Measurements from ENCODE around the gene CDH24.

Gene CDH24

GRCh38 chr14:23090254-23090636, 32.9 kb upstream of the CDH24 start:
- no peak for DNase-seq

GRCh38 chr14:23089498-23090253, 32.4 kb upstream of the CDH24 start:
- no peak for DNase-seq

GRCh38 chr14:23086565-23086964, 29.2 kb upstream of the CDH24 start:
- no peak for DNase-seq

- DNase-seq: no peak
These were observed 28.1 kb upstream of the CDH24 start for GRCh38 chr14:23085458-23085857.

GRCh38 chr14:23080474-23080873, 23.2 kb upstream of the CDH24 start:
- no peak for DNase-seq

- no peak for DNase-seq
These were observed 22.4 kb upstream of the CDH24 start for GRCh38 chr14:23079716-23080115.

GRCh38 chr14:23078692-23079116, 21.4 kb upstream of the CDH24 start:
- no peak for DNase-seq

GRCh38 chr14:23077962-23078361, 20.6 kb upstream of the CDH24 start:
- no peak for DNase-seq

- no peak for DNase-seq
These were observed 19.6 kb upstream of the CDH24 start for GRCh38 chr14:23076785-23077408.

GRCh38 chr14:23074906-23075305, 17.6 kb upstream of the CDH24 start:
- DNase-seq: no peak

- DNase-seq: no peak
These were observed 14.7 kb upstream of the CDH24 start for GRCh38 chr14:23071921-23072539.

GRCh38 chr14:23071244-23071920, 14.1 kb upstream of the CDH24 start:
- peak; percentile 68 for DNase-seq

GRCh38 chr14:23070262-23071129, 13.2 kb upstream of the CDH24 start:
- DNase-seq: no peak

GRCh38 chr14:23069413-23069806, 12.1 kb upstream of the CDH24 start:
- DNase-seq: no peak

- peak; percentile 59 for DNase-seq
These were observed 11.6 kb upstream of the CDH24 start for GRCh38 chr14:23068789-23069412.

- DNase-seq: no peak
These were observed 10.8 kb upstream of the CDH24 start for GRCh38 chr14:23067847-23068788.

- no peak for DNase-seq
These were observed 9.8 kb upstream of the CDH24 start for GRCh38 chr14:23066855-23067744.

GRCh38 chr14:23066368-23066767, 9.0 kb upstream of the CDH24 start:
- no peak for DNase-seq

- DNase-seq: no peak
These were observed 6.3 kb upstream of the CDH24 start for GRCh38 chr14:23063601-23064000.

- DNase-seq: no peak
These were observed 4.7 kb upstream of the CDH24 start for GRCh38 chr14:23062002-23062401.

All from activated T-cell treated with anti-CD3 and anti-CD28 coated beads for 4 hours (primary cell).